H9 (cell line): ENCODE results near the gene MCEE. TPM values are rescaled to one million over a fixed set of nuclear protein-coding genes. Genes with fewer than 3 reads are reported as not detected.
A peak's percentile ranks its signal among the peaks of the same experiment; 100 is the strongest.

Experiments
- DNase-seq: peaks from one replicate; pipeline ENCODE4 v3.0.0-alpha.2; 2017
- H2AFZ ChIP-seq: one replicate; pipeline ENCODE4 v1.6.1; 2013; ENCODE audit warnings: mild to moderate bottlenecking, low read length, control low read depth, moderate library complexity
- H2AK5ac ChIP-seq: 2 replicates; pipeline ENCODE4 v1.6.1; 2013; ENCODE audit warnings: low read length, control low read depth, mixed read lengths; ENCODE audit not compliant: insufficient read length
- H2BK120ac ChIP-seq: one replicate; pipeline ENCODE4 v1.6.1; 2013; ENCODE audit warnings: low read depth, mild to moderate bottlenecking, low read length, control low read depth, inconsistent platforms; ENCODE audit not compliant: poor library complexity, severe bottlenecking
- H2BK12ac ChIP-seq: 2 replicates; pipeline ENCODE4 v1.6.1; 2013; ENCODE audit warnings: low read length, control low read depth, mixed read lengths, low read depth; ENCODE audit not compliant: insufficient read length
- H2BK15ac ChIP-seq: 2 replicates; pipeline ENCODE4 v1.6.1; 2013; ENCODE audit warnings: low read depth, low read length, control low read depth
- H2BK20ac ChIP-seq: one replicate; pipeline ENCODE4 v1.6.1; 2013; ENCODE audit warnings: low read depth, mild to moderate bottlenecking, low read length, control low read depth, inconsistent platforms; ENCODE audit not compliant: poor library complexity, severe bottlenecking
- H2BK5ac ChIP-seq: 2 replicates; pipeline ENCODE4 v1.6.1; 2013; ENCODE audit warnings: low read length, control low read depth, mixed read lengths; ENCODE audit not compliant: insufficient read length
- H3K14ac ChIP-seq: 2 replicates; pipeline ENCODE4 v1.6.1; 2013; ENCODE audit warnings: low read length, control low read depth; ENCODE audit not compliant: insufficient read depth
- H3K18ac ChIP-seq: 2 replicates; pipeline ENCODE4 v1.6.1; 2013; ENCODE audit warnings: low read depth, mild to moderate bottlenecking, mixed read lengths, low read length, control low read depth; ENCODE audit not compliant: insufficient read length
- H3K23ac ChIP-seq: 2 replicates; pipeline ENCODE4 v1.6.1; 2013; ENCODE audit warnings: low read length, control low read depth, mixed read lengths, low read depth; ENCODE audit not compliant: insufficient read length
- H3K23me2 ChIP-seq: 2 replicates; pipeline ENCODE4 v1.6.1; 2013; ENCODE audit warnings: low read depth, mild to moderate bottlenecking, mixed read lengths, low read length, control low read depth; ENCODE audit not compliant: insufficient read length, poor library complexity, severe bottlenecking
- H3K27ac ChIP-seq: 2 replicates; pipeline ENCODE4 v1.5.1; 2013; ENCODE audit warnings: low read length, control low read depth, mixed read lengths, low read depth; ENCODE audit not compliant: insufficient read length
- H3K27me3 ChIP-seq: 2 replicates; pipeline ENCODE4 v1.6.1; 2013; ENCODE audit warnings: low read length, control low read depth, inconsistent platforms; ENCODE audit not compliant: insufficient read depth
- H3K4ac ChIP-seq: 2 replicates; pipeline ENCODE4 v1.6.1; 2013; ENCODE audit warnings: low read depth, mild to moderate bottlenecking, control low read depth, inconsistent platforms, low read length, moderate library complexity
- H3K4me1 ChIP-seq: 2 replicates; pipeline ENCODE4 v1.6.1; 2013; ENCODE audit warnings: low read length, control low read depth, inconsistent platforms; ENCODE audit not compliant: insufficient read depth
- H3K4me2 ChIP-seq: 2 replicates; pipeline ENCODE4 v1.6.1; 2013; ENCODE audit warnings: low read length, control low read depth, mixed read lengths; ENCODE audit not compliant: insufficient read length, insufficient read depth
- H3K56ac ChIP-seq: 2 replicates; pipeline ENCODE4 v1.6.1; 2013; ENCODE audit warnings: low read depth, mild to moderate bottlenecking, mixed read lengths, low read length, control low read depth; ENCODE audit not compliant: insufficient read length
- H3K79me1 ChIP-seq: 2 replicates; pipeline ENCODE4 v1.6.1; 2013; ENCODE audit warnings: low read depth, mild to moderate bottlenecking, moderate library complexity, low read length, control low read depth, inconsistent platforms; ENCODE audit not compliant: insufficient read depth, poor library complexity, severe bottlenecking
- H3K79me2 ChIP-seq: 2 replicates; pipeline ENCODE4 v1.6.1; 2013; ENCODE audit warnings: low read length, control low read depth, inconsistent platforms; ENCODE audit not compliant: insufficient read depth
- H3K9ac ChIP-seq: 2 replicates; pipeline ENCODE4 v1.6.1; 2013; ENCODE audit warnings: low read length, control low read depth, mixed read lengths; ENCODE audit not compliant: insufficient read length; ENCODE audit errors: extremely low read depth
- H3K9me3 ChIP-seq: one replicate; pipeline ENCODE4 v1.6.1; 2013; ENCODE audit warnings: low read depth, low read length, inconsistent platforms; ENCODE audit not compliant: control insufficient read depth
- H3T11ph ChIP-seq: one replicate; pipeline ENCODE4 v1.6.1; 2013; ENCODE audit warnings: mild to moderate bottlenecking, low read length, control low read depth, inconsistent platforms
- H4K20me1 ChIP-seq: one replicate; pipeline ENCODE4 v1.6.1; 2013; ENCODE audit not compliant: control insufficient read depth, insufficient read length, insufficient read depth
- H4K5ac ChIP-seq: 2 replicates; pipeline ENCODE4 v1.6.1; 2013; ENCODE audit warnings: low read depth, mild to moderate bottlenecking, mixed read lengths, low read length, control low read depth; ENCODE audit not compliant: insufficient read length
- H4K8ac ChIP-seq: replicated peaks from 2 replicates; pipeline ENCODE4 v1.6.1; 2013; ENCODE audit warnings: low read length, control low read depth, mixed read lengths, low read depth; ENCODE audit not compliant: insufficient read length
- H4K91ac ChIP-seq: 2 replicates; pipeline ENCODE4 v1.6.1; 2013; ENCODE audit warnings: low read depth, mild to moderate bottlenecking, moderate library complexity, mixed read lengths, low read length, control low read depth; ENCODE audit not compliant: insufficient read length
- H3K27ac Mint-ChIP-seq, 3 experiments: 2 replicates in 2 of 3; 3 replicates in 1 of 3; pipeline ENCODE4 v1.8.0; 2020 to 2021; ENCODE audit warnings: mixed read lengths in 3 of 3, mild to moderate bottlenecking in 1 of 3, moderate library complexity in 1 of 3
- H3K27me3 Mint-ChIP-seq: 2 replicates; pipeline ENCODE4 v1.8.0; 2021; ENCODE audit warnings: low read depth, mild to moderate bottlenecking, moderate library complexity, mixed read lengths
- H3K36me3 Mint-ChIP-seq, 3 experiments: 2 replicates in 2 of 3; 3 replicates in 1 of 3; pipeline ENCODE4 v1.8.0; 2020 to 2021; ENCODE audit warnings: low read depth in 3 of 3, mixed read lengths in 3 of 3; ENCODE audit not compliant: insufficient read depth in 1 of 3
- H3K4me1 Mint-ChIP-seq, 2 experiments: 2 replicates each; pipeline ENCODE4 v1.8.0; 2020; ENCODE audit warnings: mixed read lengths in 2 of 2
- H3K4me3 Mint-ChIP-seq, 2 experiments: 2 replicates in 1 of 2; 3 replicates in 1 of 2; pipeline ENCODE4 v1.8.0; 2020 to 2021; ENCODE audit warnings: mild to moderate bottlenecking in 2 of 2, mixed read lengths in 2 of 2, moderate library complexity in 1 of 2
- H3K9me3 Mint-ChIP-seq, 2 experiments: 2 replicates in 1 of 2; 3 replicates in 1 of 2; pipeline ENCODE4 v1.8.0; 2020; ENCODE audit warnings: mild to moderate bottlenecking in 2 of 2, mixed read lengths in 2 of 2, moderate library complexity in 1 of 2
- CTCF ChIP-seq: fragments of 200-600 bp; sonication (generic); conservative IDR thresholded peaks from 3 replicates; pipeline ENCODE4 v1.8.0; 2021; ENCODE audit warnings: antibody characterized with exemption, mild to moderate bottlenecking
- WGBS: extraction: QIAGEN DNeasy Blood & Tissue Kit; methylation state at CpG from one replicate; pipeline ENCODE4 v1.1.7; 2013; ENCODE audit warnings: missing lambda C conversion rate, low lambda C conversion rate, mixed read lengths; ENCODE audit not compliant: insufficient read length; ENCODE audit errors: extremely low coverage; 5-methylcytosine and 5-hydroxymethylcytosine counted together
- total RNA-seq: library from RNA; stranded (reverse); gene quantifications from 2 replicates; pipeline ENCODE4 v1.2.1, GENCODE V29; 2021

Gene MCEE
- total RNA-seq, 1 experiment from 2014 or later: 12.5 TPM

GRCh38 chr2:71157124-71157793, 27.2 kb upstream of the MCEE start:
- H3K14ac ChIP-seq: no peak overlapping the region
- no peaks in the 10 kb centered on the region for H3K27me3 ChIP-seq
- no peaks in the 10 kb centered on the region for H3K23me2 ChIP-seq
- no peaks in the 10 kb centered on the region for H3K9me3 ChIP-seq
- H4K20me1 ChIP-seq: no peaks in the 10 kb centered on the region
- no peaks in the 10 kb centered on the region for H3K79me1 ChIP-seq
- H3K18ac ChIP-seq: no peak overlapping the region
- peak; percentile 88 for TF ChIP-seq CTCF
- H2BK15ac ChIP-seq: no peak overlapping the region
- H3T11ph ChIP-seq: no peak overlapping the region
- H3K56ac ChIP-seq: no peak overlapping the region
- no peak overlapping the region for H2AFZ ChIP-seq
- Mint-ChIP-seq H3K27ac (no peak overlapping the region), H3K4me1 (peaks cover 12 to 19% of the 10 kb centered on the region in 2 experiments), H3K27me3 (peaks cover 4% of the 10 kb centered on the region), H3K36me3 (no peaks in the 10 kb centered on the region), H3K9me3 (peaks cover 0 to 2% of the 10 kb centered on the region in 2 experiments; a peak in 1 of 5 replicates), H3K4me3 (no peak overlapping the region)
- no peak overlapping the region for H2BK12ac ChIP-seq
- H3K4me2 ChIP-seq: no peak overlapping the region
- no peak overlapping the region for H3K23ac ChIP-seq
- H3K4ac ChIP-seq: no peak overlapping the region
- H3K27ac ChIP-seq: no peak overlapping the region
- no peak overlapping the region for H2BK20ac ChIP-seq
- H2AK5ac ChIP-seq: no peak overlapping the region
- H3K79me2 ChIP-seq: no peaks in the 10 kb centered on the region
- no peak overlapping the region for H4K91ac ChIP-seq
- WGBS: no CpG with 5 or more reads among the region's 16 CpGs
- no peak overlapping the region for H4K5ac ChIP-seq
- no peak overlapping the region for H3K9ac ChIP-seq
- H2BK120ac ChIP-seq: no peak overlapping the region
- DNase-seq: peak; percentile 82
- no peaks in the 10 kb centered on the region; the same call in 1 of the 2 replicates for H3K4me1 ChIP-seq
- no peak overlapping the region for H4K8ac ChIP-seq
- H2BK5ac ChIP-seq: no peak overlapping the region
